NCI-H69 (cell line): Measurements from ENCODE around the gene ECHDC3.
"Not testable (repeated sequence)": the region's sequence is repeated elsewhere in the genome, so short reads cannot be mapped to it uniquely, and the experiment has no call there.

Source experiments
- DNase-seq: peaks from one replicate; lab custom pipeline; 2025; lab: John Stamatoyannopoulos, UW

ECHDC3 gene, protein sequence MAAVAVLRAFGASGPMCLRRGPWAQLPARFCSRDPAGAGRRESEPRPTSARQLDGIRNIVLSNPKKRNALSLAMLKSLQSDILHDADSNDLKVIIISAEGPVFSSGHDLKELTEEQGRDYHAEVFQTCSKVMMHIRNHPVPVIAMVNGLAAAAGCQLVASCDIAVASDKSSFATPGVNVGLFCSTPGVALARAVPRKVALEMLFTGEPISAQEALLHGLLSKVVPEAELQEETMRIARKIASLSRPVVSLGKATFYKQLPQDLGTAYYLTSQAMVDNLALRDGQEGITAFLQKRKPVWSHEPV

DNA sequence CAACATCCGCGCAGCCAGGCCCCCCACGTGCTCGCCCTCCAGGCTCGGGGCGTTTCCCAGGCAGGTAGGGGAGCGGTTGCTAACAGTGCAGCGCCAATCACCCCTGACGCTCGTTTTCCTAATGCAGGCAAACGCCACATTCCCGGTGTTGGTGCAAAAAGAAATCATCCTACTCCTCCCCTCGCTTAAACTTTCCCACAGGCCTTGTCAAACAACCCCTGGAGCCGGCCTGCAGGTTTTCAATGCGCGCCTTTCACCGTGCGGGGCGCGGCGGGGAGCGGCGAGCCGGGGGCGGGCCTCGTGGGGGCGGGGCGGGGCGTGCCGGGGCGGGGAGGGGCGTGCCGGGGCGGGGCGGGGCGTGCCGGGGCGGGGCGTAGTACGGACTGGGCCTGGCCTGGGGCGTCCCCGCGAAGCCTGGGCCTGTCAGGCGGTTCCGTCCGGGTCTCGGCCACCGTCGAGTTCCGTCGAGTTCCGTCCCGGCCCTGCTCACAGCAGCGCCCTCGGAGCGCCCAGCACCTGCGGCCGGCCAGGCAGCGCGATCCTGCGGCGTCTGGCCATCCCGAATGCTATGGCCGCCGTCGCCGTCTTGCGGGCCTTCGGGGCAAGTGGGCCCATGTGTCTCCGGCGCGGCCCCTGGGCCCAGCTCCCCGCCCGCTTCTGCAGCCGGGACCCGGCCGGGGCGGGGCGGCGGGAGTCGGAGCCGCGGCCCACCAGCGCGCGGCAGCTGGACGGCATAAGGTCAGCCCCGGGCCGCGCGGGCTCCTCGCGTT, at the start of gene ECHDC3:
Gene ECHDC3 (plus strand): TSS at position 374 of the 770 bp plus-strand sequence. CDS start 195 bp downstream, at position 569.
- DNase-seq, result peak; percentile 82

DNA sequence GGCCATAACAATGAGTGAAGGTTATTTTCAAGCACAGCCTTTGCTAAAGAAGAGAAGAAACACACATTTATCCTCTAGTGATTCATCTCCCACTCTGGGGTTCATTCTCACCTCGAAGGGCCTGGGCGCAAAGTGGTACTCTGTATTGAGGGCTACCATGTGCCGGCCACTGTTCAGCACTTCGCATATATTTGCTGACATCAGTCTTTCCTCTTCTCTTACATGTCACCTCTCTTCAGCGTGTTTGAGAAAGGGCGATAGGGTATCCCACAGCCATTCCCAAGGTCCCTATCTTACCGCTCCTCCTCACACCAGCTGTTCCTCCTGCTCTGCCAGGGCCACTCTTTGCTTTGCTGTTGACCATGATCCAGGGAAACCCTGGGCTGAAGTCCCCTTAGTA, 48.8 kb upstream of the ECHDC3 start:
- no peak for DNase-seq

DNA sequence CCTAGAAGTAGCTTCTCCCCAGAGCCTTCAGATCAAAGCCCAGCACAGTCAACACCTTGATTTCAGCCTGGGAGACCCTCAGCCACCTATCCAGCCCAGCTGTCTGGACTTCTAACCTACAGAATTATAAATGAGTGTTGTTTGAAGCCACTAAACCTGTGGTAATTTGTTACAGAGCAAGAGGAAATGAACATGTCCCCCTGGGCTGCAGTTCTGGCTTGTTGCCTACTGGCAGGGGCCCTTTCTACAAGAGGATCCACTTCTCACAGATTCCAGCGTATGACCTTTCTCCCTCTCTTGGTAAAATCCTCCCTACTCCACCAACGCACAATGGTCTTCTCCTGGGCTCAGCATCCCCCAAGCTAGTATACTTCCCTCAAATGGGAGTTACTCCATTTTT, 46.4 kb upstream of the ECHDC3 start:
- DNase-seq, result no peak

DNA sequence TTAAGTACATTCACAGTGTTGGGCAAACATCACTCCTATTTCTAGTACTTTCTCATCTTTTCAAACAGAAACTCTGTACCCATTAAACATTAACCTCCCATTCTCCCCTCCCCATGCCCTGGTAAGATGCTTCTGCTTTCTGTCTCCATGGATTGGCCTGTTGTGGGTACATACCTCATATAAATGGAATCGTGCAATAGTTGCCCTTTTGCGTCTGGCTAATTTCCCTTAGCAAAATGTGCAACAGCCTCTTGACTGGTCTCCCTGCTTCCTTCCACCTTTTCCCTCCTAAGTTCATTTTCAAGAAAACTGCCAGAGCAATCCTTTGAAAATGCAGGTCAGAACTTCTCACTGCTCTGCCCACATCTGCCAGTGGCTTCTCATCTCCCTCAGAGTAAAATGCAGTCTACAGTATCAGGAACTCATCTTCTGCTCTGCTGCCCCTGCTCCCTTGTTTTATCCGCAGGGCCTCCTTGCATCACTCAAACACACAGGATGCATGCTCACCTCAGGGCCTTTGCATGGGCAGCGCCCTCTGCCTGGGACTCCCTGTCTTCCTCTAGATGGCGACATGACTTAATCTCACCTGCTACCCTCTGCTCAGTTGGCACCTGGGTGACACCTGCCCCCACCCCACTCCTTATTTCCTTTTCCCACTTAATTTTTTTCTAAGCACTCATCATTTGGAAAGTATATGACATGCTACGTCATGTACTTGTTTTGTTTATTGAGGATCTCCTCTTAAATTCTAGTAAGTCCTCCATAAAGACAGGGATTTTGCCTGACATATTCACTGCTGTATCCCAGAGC, 44.3 kb upstream of the ECHDC3 start:
- DNase-seq, result peak; percentile 34

DNA sequence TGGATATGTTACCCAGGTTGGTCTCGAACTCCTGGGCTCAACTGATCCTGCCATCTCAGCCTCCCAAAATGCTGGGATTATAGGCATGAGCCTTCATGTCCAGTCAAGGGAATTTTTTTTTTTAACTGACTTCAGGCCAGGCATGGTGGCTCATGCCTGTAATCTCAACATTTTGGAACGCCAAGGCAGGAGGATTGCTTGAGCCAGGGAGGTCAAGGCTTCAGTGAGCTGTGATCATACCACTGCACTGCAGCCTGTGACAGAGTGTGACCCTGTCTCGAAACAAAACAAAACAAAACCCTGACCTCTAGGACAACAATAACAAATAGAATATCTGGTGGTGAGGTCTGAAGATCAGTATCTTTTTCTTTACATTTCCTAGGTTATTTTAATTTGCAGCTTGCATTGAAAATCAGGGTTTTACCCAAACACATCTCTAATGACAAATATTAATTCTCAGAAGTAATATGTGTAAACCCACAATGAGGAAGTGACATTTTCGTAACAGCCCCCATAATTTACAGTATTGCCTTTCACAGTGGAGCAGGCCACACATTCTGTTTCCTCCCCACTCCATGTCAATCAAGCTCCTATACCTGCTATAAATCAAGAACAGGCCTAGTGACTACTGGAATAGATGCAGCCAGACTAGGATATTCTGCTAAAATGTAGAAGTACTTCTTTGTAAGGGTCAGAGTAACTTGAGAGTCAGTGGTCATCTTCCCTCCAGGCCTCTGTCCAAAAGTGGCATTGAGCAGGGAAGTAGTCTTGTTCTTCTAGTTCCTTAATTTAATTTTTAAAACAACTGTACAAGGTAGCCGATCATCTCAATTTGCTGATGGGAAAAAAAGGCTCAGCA, 43.3 kb upstream of the ECHDC3 start:
- no peak for DNase-seq

DNA sequence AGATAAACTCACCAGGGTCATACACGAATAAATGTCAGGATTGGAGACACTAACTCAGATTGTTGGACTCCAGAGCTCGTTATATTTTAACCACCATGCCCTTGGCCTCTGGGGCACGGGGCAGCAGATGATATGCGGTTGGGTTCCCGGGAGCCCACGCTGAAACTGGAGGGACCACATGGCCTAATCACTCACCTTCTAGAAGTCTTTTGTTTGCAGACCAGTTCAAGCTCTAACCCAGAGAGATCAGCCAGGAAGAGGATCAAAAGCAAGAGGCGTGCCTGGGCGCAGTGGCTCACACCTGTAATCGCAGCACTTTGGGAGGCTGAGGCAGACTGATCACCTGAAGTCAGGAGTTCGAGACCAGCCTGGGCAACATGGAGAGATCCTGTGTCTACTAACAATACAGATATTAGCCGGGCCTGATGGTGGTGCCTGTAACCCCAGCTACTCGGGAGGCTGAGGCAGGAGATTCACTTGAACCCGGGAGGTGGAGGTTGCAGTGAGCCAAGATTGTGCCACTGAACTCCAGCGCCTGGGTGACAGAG, 42.6 kb upstream of the ECHDC3 start:
- no peak for DNase-seq

DNA sequence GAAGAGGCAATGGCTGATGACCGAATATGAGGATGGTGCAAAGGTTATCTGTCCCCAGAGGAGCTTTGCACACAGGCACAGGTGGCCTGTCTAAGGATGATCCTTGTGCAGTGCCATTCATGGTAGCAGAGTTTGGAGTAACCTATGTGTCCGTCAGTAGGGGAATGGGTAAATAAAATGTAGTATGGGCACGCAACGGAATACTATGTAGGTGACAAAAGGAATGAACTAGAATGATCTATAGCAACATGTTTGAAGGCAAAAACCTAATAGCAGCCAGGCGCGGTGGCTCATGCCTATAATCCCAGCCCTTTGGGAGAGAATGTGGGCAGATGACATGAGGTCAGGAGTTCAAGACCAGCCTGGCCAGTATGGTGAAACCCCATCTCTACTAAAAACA, 41.6 kb upstream of the ECHDC3 start:
- DNase-seq, result no peak

DNA sequence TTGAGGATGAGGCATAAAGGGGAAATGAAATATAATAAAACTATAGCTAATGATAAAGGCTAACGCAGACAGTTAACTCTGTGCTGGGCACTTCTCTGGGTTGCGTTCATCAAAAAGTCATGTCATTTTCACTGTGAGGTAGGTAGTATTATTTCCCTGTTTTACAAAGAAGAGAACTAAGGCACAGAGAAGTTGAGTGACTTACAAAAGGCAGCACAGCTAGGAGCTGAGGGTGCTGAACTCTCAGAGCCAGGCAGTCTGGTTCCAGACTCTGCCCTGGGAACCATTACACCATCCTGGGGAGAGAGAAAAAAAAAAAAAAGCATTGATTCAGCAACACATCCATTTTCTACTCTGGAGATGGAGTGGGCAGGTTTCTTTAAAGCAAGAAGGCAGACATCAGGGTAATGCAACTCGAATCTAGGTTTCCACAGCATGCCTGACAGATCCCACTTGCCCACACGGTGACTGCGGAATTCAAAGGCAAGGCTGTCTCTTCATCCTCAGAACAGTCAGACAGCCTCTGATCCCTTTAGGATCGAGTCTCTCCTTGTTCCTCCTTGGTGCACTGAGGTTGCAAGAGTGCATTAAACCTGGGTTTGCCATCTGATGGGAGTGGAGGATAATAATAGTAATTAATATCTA, 40.6 kb upstream of the ECHDC3 start:
- no peak for DNase-seq

DNA sequence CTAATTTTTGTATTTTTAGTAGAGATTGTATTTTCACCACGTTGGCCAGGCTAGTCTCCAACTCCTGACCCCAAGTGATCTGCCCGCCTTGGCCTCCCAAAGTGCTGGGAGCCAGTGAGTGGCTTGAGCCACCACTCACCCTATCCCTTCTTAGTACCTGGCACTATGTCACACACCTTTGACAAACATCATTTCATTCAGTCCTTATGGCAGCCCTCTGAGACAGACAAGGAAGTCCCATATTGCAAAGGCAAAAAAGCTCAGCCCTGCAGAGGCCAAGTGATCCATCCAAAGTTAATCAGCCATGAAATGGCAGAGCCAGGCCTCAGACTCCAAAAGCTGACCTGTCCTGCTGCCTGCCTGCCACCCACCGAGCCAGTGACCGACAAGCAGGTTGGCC, 39.9 kb upstream of the ECHDC3 start:
- DNase-seq, result peak; percentile 38

DNA sequence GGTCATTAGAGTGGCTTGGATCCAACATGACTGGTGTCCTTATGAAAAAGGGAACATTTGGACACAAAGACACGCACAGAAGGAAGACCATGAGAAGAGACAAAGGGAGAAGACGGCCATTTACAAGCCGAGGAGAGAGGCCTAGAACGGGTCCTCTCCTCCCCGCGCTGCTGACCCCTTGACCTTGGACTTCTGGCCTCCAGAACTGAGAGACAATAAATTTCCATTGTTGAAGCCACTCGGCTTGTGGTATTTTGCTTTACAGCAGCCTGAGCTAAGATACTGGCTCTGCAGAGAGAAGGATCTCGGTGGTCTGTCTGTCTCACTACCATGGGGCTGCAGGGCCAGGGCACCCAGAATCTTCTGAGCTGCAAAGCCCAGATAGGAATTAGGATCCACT, 38.1 kb upstream of the ECHDC3 start:
- DNase-seq, result no peak

DNA sequence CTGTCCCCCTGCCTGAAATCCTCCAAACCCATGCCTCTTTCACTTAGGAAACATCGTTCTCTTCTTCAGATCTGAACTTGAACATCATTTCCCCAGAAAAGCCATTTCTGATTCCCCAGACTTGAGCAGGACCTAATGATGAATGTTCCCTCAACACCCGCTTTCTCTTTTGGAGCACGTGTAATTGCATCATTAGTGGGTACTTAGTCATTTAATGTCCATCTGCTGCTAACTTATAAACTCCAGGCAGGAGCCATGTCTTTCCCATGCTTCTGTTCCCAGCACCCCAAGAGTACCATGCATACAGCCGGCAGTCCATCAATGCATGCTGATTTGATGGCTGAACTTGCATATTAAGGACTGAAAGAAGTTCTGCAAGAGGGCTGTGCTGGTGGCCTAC, 36.5 kb upstream of the ECHDC3 start:
- peak; percentile 2 for DNase-seq

DNA sequence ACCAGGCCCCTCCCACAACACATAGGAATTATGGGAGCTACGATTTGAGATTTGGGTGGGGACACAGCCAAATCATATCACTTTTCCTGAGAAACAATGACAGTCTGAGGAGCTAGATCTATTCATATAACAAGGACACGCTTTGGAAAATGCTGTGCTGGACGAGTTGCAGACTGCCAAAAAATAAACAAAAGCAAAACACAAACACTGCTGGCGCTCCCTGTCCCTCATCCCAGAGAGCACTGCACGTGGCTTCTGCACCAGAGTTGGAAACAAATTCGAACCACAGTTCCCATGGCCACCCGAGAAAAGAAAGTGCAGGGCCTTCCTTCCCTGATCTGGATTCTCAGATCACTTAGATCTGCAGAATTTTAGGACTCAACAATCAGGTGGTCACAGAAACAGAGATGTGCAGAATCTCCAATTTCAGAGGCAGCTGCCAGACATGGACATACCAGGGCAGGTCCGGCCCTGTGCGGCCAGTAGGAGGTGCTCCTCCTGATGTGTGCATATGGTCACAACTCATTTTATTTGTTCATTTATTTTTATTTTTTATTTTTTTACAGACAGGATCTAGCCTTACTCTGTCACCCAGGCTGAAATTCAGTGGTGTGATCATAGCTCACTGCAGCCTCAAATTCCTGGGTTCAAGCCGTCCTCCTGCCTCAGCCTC, 35.2 kb upstream of the ECHDC3 start:
- no peak for DNase-seq

DNA sequence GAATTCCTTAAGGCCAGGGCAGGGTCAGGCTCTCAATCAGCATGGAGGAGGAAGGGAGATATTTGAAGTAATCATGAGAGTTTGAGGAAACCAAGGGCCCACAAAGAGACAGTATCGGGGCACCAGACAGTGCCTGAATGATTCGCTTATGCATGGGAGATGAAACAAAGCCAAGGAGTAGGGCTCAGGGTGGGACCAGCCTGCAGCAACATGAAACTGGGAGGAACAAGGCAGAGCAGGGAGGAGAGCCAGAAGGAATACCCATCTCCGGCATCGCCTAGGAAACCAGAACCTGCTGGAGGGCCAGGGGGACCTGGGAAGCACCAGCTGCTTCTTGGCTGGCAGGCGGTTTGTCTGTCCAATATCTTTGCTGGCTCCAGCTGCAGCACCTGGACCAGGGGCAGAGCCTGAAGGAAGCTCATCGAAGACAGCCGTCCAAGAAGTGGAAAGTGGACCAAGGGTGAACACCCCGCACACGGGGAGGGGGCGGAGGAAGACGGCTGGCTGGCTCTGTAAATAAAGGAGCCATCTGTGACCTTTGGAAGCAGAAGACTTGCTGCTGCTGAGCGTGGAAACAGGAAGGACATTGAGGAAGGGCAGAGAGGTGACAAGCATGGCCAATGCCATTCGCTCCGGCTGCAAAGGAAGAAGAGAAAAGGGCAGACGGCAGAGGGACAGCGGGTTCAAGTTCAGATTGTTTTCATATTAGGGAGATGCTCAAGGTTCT, 34.4 kb upstream of the ECHDC3 start:
- peak; percentile 29 for DNase-seq

DNA sequence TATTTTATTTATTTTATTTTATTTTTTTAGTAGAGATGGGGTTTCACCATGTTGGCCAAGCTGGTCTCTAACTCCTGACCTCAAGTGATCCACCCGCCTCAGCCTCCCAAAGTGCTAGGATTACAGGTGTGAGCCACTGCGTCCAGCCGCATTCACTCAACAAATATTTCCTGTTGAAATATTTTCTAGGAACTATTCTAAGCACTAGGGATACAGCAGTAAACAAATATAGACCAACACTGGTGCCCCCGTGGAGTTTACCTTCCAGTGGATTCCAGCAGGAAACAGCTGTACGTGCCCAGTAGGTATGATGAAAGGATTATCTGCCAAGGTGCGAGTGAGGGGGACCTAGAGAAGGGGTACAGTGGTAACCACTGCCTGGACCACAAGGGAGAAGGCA, 33.4 kb upstream of the ECHDC3 start:
- not testable (repeated sequence) for DNase-seq

DNA sequence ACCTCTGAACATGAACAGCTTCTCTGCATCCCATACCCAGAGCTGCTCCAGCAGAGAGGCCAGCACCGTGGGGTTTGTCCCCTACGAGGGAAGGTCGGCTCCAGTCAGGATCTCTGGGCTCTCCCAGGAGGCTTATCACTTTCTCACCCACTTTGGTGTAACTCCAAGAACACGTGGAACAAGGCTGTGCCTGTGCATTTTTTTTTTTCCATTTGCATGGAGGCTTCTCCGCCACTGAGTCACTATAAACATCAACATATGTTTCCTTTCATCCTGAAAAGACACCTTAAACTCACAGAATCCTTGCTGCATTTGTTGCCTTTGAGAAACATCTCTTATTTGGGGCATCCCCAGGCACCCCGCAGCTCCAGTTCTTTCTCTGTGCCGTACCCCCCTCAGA, 29.4 kb upstream of the ECHDC3 start:
- no peak for DNase-seq

DNA sequence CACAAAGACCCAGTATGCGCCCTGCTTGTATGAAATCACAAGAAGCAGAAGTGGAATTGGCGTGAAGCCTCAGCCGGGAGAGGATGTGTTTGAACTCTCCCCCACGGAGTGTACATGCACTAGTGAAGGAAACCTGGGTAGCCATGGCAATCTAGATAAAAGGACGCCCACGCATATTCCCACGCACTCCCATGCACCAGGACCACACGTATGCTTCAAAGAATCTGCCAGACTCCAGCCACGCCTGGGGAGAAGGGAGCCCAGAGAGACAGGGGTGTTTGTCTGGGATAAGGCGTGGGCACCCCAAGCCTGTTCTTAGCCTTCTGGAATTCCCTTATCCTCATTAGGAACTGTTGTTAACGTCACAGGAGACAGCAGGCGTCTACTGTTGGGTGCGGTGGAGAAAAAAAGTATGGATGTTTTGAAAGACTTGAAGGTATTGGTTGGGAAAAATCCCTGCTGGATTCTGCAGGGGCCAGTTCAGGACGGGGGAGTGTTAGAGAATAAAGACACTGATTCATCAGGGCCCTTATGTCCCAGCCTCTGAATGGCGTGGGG, 28.9 kb upstream of the ECHDC3 start:
- DNase-seq, result no peak

DNA sequence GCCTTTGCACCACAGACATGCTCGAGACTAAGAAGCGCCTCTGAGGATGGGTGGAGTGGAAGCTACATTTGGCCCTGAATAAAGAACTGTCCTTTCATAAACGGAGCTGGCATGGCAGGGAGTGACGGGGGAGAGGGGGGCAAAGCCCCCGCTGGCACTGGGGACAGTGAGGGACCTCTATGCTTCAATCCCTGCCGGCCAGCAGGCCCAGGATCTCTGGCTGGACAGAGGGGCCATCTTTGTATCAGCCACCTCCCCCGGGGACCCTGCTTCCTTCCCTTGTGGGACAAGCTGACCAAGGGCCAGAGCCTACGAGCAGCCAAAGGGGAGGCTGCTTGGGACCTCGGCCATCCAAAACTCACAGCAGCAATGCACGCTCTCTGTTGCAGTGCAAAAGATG, 28.2 kb upstream of the ECHDC3 start:
- no peak for DNase-seq

DNA sequence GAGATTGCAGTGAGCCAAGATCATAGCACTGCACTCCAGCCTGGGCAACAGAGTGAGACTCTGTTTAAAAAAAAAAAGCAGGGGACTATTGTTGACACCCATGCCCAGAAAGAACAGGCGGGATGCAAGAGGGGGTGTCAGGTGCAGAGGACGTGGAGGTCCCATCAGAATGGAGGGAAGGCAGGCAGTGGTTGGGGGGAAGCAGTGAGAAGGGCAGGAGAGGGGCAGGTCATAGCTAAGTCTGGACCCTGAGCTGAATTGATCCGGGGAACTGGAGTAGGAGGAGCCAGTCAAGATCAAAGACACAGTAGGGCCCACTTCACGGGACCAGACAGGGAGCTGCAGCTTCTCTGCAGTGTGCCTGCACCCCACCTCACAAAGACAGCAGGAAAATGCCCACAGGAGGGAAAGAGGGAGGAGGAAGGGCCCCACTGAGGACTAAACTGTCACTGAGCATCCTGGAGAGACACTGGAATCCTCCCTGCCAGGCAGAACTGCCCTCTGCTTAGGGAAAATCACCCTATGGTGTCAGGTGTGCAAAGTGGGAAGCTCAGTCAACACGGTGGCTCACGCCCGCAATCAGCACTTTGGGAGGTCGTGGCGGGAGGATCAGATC, 27.3 kb upstream of the ECHDC3 start:
- DNase-seq, result no peak
